ENCODE results near the gene NINL.
"Not testable (repeated sequence)": the region's sequence is repeated elsewhere in the genome, so short reads cannot be mapped to it uniquely, and the experiment has no call there.

NINL gene

DNA sequence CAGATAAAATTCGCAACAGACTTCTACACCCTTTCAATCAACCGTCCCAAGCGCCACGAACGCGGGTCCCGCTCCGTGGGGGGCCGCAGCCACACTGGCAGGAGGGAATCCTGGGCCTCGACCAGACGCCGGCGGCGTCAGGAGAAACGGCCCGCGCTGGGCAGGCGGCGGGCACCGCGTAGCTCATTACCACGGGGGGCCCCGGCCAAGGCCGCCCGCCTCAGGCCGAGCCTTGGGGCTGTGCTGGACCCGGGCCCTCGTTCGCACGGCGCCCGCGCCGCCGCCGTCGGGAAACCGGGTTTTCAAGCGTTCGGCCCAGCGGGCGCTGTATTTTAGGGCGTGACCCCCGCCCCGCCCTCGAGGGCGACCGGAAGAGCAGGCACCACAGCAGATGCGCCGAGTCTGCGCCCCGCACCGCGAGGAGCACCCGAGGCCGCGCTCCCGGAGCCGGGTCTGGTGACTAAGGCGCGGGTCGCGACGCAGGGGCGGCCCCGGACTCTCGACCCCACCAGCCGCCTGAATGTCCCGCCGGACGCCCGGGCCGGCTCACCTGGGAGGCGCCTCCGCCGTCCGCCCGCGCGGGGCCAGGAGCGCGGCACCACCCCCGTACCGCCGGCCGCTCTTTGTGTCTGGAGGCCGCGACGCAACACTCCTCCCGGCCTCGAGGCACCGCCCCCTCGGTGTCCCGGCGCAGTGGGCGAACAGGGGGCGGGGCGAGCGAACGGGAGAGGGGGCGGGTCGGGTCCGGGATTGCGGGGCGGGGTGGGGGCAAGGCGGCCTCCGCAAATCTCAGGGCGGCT lies at the start of gene NINL:
TSS of gene NINL (minus strand) at position 627 of the 800 bp plus-strand sequence. CDS start 58,944 bp downstream, outside the sequence.
- DNase-seq (ENCODE audit: low read depth) = no peak

GRCh38 chr20:25632940-25633790 lies 47.8 kb upstream of the NINL start:
- no peak for DNase-seq (ENCODE audit: low read depth)

GRCh38 chr20:25630615-25631014 lies 45.3 kb upstream of the NINL start:
- DNase-seq (ENCODE audit: low read depth) = not testable (repeated sequence)

GRCh38 chr20:25629816-25630499 lies 44.6 kb upstream of the NINL start:
- DNase-seq (ENCODE audit: low read depth) = no peak

DNA sequence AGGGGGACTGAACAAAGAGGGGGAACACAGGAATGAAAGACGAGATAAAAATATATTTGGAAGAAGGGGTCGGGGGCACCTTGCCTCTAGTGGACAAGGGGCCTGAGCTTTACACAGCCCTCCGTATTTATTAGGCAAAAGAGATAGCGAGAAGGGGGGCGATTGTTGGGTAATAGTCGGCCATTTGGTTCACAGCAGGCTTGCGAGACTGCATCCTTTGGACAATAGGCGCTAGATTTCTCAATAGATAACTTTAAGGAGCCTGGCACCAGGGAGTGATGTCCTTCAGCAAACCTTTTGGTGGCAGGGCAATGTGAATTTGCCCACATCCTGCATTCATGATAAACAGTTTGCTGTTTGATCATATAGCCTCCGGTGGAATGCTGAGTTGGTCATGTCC lies 41.4 kb upstream of the NINL start:
- DNase-seq (ENCODE audit: low read depth) = no peak

GRCh38 chr20:25624500-25624939 lies 39.2 kb upstream of the NINL start:
- DNase-seq (ENCODE audit: low read depth) = no peak

GRCh38 chr20:25623736-25624499 lies 38.6 kb upstream of the NINL start, which contains the start of gene NANP:
Gene NANP, minus strand, starts transcription at chr20:25624014. Its CDS starts 66 bp downstream, at chr20:25623948.
- peak; percentile 94 for DNase-seq (ENCODE audit: low read depth)

DNA sequence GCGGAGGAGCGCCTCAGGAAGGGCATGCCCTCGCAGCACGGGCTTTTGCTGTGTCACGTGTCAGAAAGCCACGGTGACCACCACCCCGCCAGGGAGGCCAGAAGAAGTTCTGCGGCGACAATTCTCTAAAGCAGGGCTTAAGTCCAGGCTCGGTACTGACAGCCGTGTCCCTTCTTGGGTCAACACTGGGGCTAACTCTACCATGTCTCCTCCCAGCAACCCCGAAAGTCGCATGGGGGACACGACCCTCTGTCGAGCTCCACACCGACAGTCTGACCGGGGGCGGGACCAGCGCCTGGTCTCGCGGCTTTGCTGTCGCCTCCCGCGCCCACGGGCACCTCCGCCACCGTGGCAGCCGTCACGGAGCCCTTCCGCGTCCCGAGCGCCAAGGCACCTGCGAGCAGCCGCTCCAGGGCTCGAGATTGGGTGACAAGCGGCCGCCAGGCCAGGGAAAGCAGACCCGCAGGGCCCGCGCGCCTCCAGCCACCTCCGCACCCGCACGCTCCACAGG lies 37.9 kb upstream of the NINL start:
- DNase-seq (ENCODE audit: low read depth) = no peak

- no peak for DNase-seq (ENCODE audit: low read depth)
These were observed 37.3 kb upstream of the NINL start for GRCh38 chr20:25622450-25623224.

GRCh38 chr20:25622049-25622448 lies 36.7 kb upstream of the NINL start:
- no peak for DNase-seq (ENCODE audit: low read depth)

GRCh38 chr20:25619514-25619913 lies 34.2 kb upstream of the NINL start:
- no peak for DNase-seq (ENCODE audit: low read depth)

DNA sequence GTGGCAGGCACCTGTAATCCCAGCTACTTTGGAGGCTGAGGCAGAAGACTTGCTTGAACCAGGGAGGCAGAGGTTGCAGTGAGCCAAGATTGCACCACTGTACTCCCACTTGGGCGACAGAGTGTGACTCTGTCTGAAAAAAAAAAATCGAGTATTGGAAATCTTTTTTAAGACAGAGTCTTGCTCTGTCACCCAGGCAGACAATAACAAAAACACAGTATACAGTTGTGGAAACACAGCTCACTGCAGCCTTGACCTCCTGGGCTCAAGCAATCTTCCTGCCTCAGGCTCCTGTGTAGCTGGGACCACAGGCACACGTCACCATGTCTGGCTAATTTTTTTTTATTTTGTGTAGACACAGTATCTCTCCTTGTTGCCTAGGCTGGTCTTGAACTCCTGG lies 23.4 kb upstream of the NINL start:
- DNase-seq (ENCODE audit: low read depth) = no peak

GRCh38 chr20:25606094-25606695 lies 20.9 kb upstream of the NINL start:
- no peak for DNase-seq (ENCODE audit: low read depth)

- DNase-seq (ENCODE audit: low read depth) = no peak
These were observed 19.8 kb upstream of the NINL start for GRCh38 chr20:25605148-25605547.

GRCh38 chr20:25604611-25605010 lies 19.3 kb upstream of the NINL start:
- no peak for DNase-seq (ENCODE audit: low read depth)

DNA sequence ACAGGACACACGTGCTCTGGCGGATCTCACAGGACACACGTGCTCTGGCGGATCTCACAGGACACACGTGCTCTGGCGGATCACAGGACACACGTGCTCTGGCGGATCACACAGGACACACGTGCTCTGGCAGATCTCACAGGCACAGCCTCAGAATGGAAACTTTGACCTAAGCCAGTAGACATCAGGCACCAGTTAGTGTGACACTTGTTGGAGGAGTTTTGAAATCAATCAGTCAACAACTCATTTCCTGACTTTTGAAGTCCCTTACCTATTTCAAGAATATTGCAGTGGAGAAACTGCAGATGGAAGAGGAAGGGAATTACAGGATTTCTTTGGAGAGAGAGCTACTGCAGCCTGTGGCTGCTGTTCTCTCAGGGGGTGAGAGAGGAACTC lies 17.6 kb upstream of the NINL start:
- DNase-seq (ENCODE audit: low read depth) = not testable (repeated sequence)

DNA sequence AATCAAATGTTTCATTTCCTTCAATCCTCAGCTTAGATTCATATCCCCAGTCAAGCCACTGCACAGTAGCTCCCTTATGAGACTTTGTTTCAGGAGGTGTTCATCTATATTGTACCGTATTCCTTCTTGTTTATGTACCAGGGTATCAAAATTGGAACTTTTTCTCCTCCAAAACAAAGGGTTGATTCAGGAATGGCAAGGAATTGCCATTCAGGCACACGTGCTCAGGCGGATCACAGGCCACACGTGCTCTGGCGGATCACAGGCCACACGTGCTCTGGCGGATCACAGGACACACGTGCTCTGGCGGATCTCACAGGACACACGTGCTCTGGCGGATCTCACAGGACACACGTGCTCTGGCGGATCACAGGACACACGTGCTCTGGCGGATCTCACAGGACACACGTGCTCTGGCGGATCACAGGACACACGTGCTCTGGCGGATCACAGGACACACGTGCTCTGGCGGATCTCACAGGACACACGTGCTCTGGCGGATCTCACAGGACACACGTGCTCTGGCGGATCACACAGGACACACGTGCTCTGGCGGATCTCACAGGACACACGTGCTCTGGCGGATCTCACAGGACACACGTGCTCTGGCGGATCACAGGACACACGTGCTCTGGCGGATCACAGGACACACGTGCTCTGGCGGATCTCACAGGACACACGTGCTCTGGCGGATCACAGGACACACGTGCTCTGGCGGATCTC lies 17.0 kb upstream of the NINL start:
- not testable (repeated sequence) for DNase-seq (ENCODE audit: low read depth)

DNA sequence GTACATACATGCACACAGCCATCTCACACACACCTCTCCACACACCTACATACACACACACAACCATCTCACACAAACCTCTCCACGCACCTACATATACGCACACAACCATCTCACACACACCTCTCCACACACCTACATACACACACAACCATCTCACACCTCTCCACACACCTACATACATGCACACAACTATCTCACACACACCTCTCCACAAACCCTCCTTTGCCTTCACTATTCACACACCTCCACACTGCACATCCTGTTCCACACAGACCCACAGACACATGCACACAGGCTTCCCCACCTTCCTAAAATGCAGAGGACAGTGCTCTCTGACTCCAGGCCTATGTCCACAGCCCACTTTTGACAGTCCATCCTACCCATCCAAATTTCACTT lies 16.3 kb upstream of the NINL start:
- DNase-seq (ENCODE audit: low read depth) = no peak

GRCh38 chr20:25600632-25601031 lies 15.3 kb upstream of the NINL start:
- no peak for DNase-seq (ENCODE audit: low read depth)

Measured in non-pigmented ciliary epithelial cell (primary cell).